Measurements from ENCODE around the gene CASKIN1. TPM values are rescaled to one million over a fixed set of nuclear protein-coding genes. Genes with fewer than 3 reads are reported as not detected.
A peak's percentile ranks its signal among the peaks of the same experiment; 100 is the strongest.

The CASKIN1 gene
- total RNA-seq, 1 experiment from 2014 or later = 5.9 TPM

GRCh38 chr16:2155091-2155950, 41.1 kb downstream of the CASKIN1 start, which contains the start of gene TRAF7 (continued):
- TF ChIP-seq, protein P1, sequence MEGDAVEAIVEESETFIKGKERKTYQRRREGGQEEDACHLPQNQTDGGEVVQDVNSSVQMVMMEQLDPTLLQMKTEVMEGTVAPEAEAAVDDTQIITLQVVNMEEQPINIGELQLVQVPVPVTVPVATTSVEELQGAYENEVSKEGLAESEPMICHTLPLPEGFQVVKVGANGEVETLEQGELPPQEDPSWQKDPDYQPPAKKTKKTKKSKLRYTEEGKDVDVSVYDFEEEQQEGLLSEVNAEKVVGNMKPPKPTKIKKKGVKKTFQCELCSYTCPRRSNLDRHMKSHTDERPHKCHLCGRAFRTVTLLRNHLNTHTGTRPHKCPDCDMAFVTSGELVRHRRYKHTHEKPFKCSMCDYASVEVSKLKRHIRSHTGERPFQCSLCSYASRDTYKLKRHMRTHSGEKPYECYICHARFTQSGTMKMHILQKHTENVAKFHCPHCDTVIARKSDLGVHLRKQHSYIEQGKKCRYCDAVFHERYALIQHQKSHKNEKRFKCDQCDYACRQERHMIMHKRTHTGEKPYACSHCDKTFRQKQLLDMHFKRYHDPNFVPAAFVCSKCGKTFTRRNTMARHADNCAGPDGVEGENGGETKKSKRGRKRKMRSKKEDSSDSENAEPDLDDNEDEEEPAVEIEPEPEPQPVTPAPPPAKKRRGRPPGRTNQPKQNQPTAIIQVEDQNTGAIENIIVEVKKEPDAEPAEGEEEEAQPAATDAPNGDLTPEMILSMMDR (IDR thresholded peaks at IDR 0.05 in 2 of 3, conservative IDR thresholded peaks at IDR 0.05 in 1 of 3; ENCODE audit: borderline replicate concordance in 1 of 3, insufficient read depth in 1 of 3, low read depth in 2 of 3, low read length in 2 of 3) = no peak
- peak; percentile 99 for TF ChIP-seq POLR2A (IDR thresholded peaks at IDR 0.05; ENCODE audit: borderline replicate concordance, extremely low read depth, insufficient read depth, insufficient read length)
- TF ChIP-seq, protein P2, sequence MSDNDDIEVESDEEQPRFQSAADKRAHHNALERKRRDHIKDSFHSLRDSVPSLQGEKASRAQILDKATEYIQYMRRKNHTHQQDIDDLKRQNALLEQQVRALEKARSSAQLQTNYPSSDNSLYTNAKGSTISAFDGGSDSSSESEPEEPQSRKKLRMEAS (IDR thresholded peaks at IDR 0.05) = no peak

GRCh38 chr16:2154533-2155090, 41.8 kb downstream of the CASKIN1 start:
- Histone ChIP-seq H2AFZ (ENCODE audit: low read depth, low read length, poor library complexity, severe bottlenecking) (no peak overlapping the region), H3K4me1 (ENCODE audit: control insufficient read depth in 1 of 2, insufficient read depth in 2 of 2, low read length in 2 of 2) (peaks cover 50 to 76% of the 10 kb centered on the region in 2 experiments), H3K4me3 (replicated peaks in 1 of 2; ENCODE audit: low read depth in 1 of 2, low read length in 2 of 2) (peak overlapping the region; percentile 77 to 98), H3K36me3 (ENCODE audit: control insufficient read depth in 1 of 2, insufficient read depth in 2 of 2, low read length in 2 of 2) (peaks cover 0 to 32% of the 10 kb centered on the region in 2 experiments; a peak in 2 of 4 replicates), H3K79me2 (ENCODE audit: insufficient read depth, low read length) (peaks cover 74% of the 10 kb centered on the region), H3K27ac (ENCODE audit: low read depth, low read length) (peak overlapping the region; percentile 84), H3K9me3 (ENCODE audit: control insufficient read depth in 1 of 2, insufficient read depth in 1 of 2, low read depth in 1 of 2, low read length in 2 of 2) (no peaks in the 10 kb centered on the region), H4K20me1 (ENCODE audit: insufficient read depth) (no peaks in the 10 kb centered on the region; the same call in 1 of the 2 replicates), H3K9me2 (ENCODE audit: insufficient read depth) (no peaks in the 10 kb centered on the region), H3K9ac (ENCODE audit: low read length) (peak overlapping the region; percentile 91), H3K4me2 (ENCODE audit: low read length) (peak overlapping the region; percentile 99), H3K27me3 (ENCODE audit: insufficient read depth, low read length) (no peaks in the 10 kb centered on the region)
- ChIA-PET RAD21 (ENCODE audit: low non-redundant PET in 1 of 2, low total read pairs in 2 of 2, uncharacterized antibody in 2 of 2, unreplicated experiment in 2 of 2) (no interaction called here), POLR2A (interaction anchor here (0.6 to 1.8 kb wide), 26 partner anchors 13 to 382 kb away, joined by 3 to 21 read pairs (median 6); partner anchors contain the start of genes ECI1, MLST8, NPW and NTHL1), CTCF (interaction anchor here (1.2 kb wide), 2 partner anchors 14 to 132 kb away, joined by 5 to 11 read pairs; no protein-coding TSS in a partner anchor)
- TF ChIP-seq RAD21 (IDR thresholded peaks at IDR 0.05; ENCODE audit: low read depth) (no peak), REST (IDR thresholded peaks at IDR 0.05; ENCODE audit: low read depth) (no peak), FOSL1 (IDR thresholded peaks at IDR 0.05; ENCODE audit: low read depth) (no peak)
- ATAC-seq (no peak), DNase-seq (ENCODE audit: low read depth, low spot score) (no peak)
- TSS peak; percentile 85 for BruUV-seq (replicated peaks)
- intact Hi-C loops (cut with micrococcal nuclease) = loop anchor here (5.0 kb wide), 2 partner anchors 68 to 868 kb away; partner anchors contain the start of genes E4F1, HCFC1R1, THOC6 and TNFRSF12A
